Stimulated activated CD4-positive, alpha-beta T cell treated with anti-CD3 and anti-CD28 coated beads, Interleukin-4, amount 100 ng/mL, for 24 hours (primary cell): Measurements from ENCODE around the gene GPN2.

Experiments
- DNase-seq: peaks from one replicate; pipeline ENCODE4 v3.0.0-alpha.2; 2020

Gene GPN2

GRCh38 chr1:26831059-26831458 lies 59.0 kb downstream of the GPN2 start:
- no peak for DNase-seq

- no peak for DNase-seq
Measured at GRCh38 chr1:26829184-26829911, 60.7 kb downstream of the GPN2 start.

DNA sequence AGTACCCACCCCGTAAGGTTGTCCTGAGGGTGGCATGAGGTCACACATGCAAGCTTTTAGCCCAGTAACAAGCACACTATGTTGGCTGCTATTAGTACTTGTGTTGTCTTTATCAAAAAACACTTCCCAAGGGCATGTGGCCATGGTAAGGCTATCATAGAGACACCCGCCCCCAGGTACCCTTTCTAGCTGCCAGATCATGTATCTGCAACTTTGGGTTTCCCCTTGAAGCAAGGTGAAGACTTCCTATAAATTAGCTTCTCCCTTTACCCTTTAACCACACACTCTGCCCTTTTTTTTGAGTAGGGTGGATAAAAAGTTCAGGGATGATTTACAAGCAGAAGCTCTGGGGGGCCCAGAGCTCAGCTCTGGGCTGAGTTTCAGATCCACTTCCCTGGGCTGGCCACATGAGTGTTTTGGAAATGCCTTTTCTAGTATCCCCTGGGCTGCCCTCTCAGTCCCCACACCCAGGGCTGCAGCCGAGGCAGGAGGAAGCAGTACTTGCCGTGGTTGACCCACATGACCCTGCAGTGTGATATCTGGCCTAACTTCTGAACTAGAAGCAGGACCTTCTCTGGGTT lies 61.6 kb downstream of the GPN2 start:
- DNase-seq = peak; percentile 53

DNA sequence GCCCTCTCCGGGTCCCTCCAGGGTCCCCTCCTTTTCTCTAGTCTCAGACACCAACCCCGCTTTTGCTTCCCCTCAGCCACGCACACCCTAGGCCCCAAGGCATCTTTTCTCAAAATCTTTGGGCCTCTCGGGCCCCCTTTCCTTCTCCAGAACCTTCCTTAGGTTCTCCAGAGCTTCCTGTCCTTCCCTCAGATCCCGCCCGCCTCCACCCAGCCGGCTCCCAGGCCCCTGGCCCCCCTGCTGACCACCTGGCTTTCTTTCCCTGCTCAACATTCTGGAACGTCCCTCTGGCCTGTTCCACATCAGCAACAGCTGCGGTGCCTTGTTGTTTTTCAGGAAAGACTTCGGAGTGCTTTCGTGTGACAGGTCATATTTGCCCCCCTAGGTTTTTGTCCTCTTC lies 62.4 kb downstream of the GPN2 start:
- no peak for DNase-seq

DNA sequence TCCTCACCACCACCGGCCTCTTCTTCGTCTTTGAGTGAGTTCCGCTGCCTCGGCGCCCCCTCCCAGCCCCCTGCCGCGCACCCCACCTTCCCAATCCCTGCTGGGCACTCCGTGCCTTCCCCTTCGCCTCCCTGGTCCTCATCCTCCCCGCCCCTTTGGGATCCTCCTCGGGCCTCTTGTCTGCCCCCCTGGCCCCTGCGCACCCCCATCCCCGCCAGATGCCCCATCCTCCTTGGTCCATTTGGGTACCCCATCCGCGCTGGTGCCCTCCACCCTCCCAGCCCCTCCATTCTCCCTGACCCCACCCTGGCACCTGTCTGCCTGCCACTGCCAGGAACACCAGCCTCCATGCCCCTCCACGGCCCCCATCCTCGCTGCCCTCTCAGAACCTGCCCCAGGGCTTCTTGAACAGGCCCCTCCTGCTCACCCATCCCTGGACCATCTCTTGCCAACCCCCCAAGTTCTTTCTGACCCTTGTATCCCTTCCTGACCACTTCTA lies 62.9 kb downstream of the GPN2 start:
- no peak for DNase-seq

DNA sequence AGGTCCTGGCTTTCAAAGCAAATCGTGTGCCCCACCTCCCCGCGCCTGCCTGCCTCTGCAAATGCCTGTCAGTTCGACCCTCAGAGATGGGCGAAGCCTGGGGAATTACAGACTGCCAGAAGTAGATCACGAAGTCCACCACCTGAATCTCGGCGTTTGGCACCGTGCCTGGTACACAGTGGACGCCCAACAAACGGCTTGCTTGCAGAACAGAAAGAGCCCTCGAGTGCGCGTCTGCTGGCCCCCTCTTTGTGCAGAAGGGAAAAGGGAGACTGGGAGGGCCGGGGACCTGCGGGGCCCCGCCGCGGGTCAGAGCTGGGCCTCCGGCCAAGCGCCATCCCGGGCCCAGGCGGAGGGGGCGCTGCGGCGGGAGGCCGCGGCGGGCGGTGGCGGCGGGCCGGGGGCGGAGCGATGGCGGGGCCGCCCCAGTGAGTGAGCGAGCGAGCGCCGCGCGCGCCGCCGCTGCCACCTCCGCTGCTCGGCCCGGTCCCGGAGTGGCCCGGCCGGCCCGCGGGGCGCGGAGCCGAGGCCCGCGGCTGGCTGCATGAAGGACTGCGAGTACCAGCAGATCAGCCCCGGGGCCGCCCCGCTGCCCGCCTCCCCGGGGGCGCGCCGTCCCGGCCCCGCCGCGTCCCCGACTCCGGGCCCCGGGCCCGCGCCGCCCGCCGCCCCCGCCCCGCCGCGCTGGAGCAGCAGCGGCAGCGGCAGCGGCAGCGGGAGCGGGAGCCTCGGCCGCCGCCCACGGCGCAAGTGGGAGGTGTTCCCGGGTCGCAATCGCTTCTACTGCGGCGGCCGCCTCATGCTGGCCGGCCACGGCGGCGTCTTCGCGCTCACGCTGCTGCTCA lies 63.6 kb downstream of the GPN2 start, which contains the start of gene ZDHHC18:
Gene ZDHHC18, plus strand, starts transcription at position 428 of the 845 bp plus-strand sequence. Its CDS starts 117 bp downstream, at position 545.
- peak; percentile 69 for DNase-seq
